ENCODE results near the gene KCNIP4.

- TF ChIP-seq POLR2A (IDR thresholded peaks at IDR 0.05) (no peak), CTCF (IDR thresholded peaks at IDR 0.05 in 8 of 11, conservative IDR thresholded peaks at IDR 0.05 in 3 of 11) (no peak), POLR2AphosphoS5 (IDR thresholded peaks at IDR 0.05) (no peak)
These were observed 271.4 kb downstream of the KCNIP4 start for GRCh38 chr4:21677173-21677572.
